GM21723 (cell line): ENCODE data around the gene AASS.
A peak's percentile ranks its signal among the peaks of the same experiment; 100 is the strongest.

Experiments
- ATAC-seq: cut with Tn5 transposase; IDR thresholded peaks from one replicate; pipeline ENCODE4 v1.9.1; 2021; ENCODE audit warnings: mild to moderate bottlenecking, moderate library complexity; ENCODE audit not compliant: unreplicated experiment

Gene AASS

DNA sequence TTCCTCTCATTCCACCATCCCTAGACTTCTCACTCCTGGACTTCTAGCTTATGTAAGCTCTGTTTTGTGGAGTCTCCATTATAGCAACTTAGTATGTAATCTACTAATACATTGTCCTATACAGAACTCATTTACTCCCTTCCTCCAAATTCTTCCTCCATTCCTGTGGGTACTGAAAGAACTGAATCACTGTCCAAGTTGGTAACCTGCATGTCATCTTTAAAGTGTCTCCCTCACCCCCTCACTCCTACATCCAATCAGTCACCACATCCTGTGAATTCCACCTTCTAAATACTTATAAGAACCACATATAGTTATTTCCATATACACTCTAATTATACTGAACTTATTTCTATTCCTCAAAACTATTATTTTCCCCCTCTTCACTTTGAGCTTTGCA is 20.3 kb downstream of the AASS start:
- no peak for ATAC-seq

DNA sequence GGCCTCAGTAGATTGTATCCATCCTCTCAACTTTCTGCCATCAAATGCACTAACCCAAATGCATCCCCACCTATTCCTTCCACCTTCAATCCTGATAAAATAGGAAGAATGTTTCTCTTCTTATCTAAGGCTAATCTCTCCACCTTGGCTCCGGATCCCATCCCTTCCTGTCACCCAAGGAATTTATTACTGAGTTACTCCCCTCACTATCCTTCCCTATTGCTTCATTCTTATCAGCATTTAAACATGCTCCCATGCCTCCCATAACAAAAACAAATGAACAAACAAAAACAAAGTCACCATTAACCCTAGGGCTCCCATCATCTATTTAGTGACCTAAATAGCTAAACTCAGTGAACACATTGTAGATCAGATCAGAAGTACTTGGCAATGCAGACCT is 25.3 kb downstream of the AASS start:
- no peak for ATAC-seq

DNA sequence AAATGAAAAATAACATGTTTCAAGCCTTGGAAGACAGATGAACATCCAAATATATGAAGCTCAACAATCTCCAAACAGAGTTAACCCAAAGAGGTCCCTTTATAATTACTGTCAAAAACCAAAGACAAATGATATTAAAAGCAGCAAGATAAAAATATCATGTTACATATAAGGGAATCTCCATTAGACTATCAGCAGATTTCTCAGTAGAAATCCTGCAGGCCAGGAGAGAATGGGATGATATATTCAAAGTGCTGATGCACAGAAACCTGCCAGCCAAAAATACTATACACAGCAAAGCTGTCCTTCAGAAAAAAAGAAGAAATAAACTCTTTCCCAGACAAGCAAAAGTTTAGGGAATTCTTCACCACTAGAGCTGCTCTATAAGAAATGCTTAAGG is 41.0 kb downstream of the AASS start:
- ATAC-seq = no peak

DNA sequence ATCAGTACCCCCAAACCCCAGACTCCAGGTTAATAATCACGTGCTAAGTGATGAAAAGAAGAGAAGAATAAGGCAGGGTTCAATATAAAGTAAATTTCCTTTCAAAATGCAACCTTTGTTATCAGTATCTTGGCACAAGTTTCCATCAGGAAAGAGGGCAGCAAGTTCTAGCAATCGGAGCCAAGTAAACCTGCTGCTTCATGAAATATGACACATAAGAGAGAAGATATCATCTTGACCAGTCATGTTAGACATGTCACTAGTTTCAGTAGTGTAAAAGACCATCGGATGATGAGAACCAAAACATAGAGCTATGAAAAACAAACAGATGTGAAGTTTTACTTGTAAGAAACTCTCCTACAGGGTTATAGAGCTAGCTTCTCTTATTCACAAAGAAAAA is 44.0 kb downstream of the AASS start:
- ATAC-seq = no peak

DNA sequence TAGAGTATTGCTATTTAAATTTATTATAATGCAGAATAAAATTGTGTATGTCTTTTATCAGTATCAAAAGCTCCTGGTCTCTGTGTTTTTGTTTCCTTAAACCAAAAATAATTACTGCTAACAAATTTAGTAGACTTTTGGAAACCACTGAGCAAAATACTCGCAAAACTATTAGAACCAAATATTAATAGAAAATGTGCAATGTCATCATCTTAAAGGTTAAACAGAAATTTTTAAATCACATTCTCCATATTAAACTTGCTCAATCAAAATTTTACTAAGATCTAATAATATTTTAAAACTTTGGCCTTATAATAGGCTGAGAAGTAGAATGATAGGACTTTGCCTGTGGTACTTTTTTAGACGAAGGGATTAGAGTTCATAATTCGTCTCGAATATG is 48.4 kb downstream of the AASS start:
- no peak for ATAC-seq

DNA sequence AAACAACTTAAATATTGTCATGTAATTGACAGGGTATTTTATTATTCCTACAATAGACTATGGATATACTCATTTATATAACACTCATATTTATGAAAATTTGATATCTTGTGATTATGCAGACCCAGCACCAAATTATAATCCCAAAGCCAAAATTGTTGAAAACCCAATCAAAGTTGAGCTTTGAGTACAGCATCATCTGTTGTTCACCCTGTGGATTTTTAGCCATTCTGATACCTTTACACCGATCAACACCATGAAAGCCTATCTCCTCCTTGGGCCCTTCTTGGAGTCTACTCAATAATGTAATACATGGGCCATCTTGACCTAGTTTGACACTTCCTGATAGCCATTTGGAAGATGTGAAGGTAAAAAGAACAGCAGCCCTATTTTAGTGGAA is 49.5 kb downstream of the AASS start:
- no peak for ATAC-seq

DNA sequence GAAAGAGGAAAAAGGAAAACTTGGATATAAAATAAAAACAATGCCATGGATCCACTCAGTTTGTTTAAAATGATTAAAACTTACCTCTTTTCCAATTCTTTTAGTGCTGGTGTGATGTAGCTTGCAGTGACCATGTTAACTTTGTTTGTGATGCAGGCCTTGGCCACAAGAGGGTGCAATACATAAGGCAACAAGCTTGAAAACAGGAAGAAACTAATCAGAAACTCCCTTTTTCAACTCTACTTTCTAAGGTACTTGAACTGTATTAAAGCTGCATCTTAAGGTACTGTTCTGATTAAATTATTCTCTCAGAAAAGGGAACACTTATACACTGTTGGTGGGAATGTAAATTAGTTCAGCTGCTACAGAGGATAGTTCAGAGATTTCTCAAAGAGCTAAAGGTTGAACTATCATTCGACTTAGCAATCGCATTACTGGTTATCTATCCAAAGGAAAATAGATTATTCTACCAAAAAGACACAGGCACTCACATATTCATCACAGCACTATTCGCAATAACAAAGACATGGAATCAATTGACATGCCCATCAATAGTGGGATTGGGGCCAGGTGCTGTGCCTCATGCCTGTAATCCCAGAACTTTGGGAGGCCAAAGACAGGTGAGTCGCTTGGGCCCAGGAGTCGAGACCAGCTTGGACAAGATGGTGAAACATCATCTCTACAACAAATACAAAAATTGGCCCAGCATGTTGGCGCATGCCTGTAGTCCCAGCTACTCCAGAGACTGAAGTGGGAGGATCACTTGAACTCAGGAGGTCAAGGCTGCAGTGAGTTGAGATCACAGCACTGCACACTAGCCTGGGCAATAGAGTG is 50.9 kb downstream of the AASS start:
- ATAC-seq = peak; percentile 99

DNA sequence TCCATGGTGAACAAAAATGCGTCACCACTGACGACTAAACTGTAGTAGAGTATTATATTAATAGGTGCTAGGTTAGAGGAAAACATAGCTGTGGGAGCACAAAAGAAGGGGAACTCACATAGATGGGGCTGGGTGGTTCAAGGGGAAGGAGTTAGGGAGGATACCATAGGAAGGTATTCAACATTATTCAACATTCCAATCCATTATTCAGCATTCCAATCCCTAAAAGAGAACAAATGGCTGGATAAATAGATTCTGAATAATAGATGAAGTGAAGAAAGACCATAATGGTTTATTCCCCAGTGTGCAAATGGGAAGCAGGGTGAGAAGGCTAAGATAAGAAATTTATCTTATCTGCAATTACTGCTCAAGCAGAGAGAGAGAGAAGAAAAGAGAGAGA is 61.4 kb downstream of the AASS start:
- no peak for ATAC-seq

DNA sequence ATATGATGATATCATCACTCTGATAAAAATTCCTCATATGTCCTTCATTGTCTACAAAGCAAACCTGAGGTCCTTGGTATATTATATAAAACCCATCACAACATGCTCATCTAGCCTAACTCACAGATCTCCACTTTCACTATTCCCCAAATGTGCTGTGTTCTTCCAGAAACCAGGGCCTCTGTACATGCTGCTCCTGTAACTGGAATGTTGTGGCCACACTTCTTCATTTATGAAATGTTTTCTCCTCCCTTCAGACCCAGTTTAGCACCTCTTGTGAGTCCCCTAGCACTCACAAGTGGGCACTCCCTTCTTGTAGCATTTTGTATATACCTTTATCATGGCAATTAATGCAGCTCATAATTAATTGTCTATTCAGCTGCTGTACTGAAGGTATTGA is 61.9 kb downstream of the AASS start:
- no peak for ATAC-seq

DNA sequence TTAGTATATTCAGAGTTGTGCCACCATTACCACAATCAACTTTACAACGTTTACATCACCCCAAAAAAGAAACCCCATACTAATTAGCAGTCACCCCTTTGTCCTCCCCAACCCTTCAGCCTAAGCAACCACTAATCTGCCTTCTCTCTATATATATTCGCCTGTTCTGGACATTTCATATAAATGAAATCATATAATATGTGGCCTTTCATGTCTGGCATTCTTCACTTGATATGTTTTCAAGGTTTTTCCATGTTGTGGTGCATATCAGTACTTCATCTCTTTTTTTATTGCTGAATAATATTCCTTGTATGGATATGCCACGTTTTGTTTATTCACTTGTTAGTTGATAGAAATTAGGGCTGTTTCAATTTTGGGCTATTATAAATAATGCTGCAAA is 70.4 kb downstream of the AASS start:
- no peak for ATAC-seq

DNA sequence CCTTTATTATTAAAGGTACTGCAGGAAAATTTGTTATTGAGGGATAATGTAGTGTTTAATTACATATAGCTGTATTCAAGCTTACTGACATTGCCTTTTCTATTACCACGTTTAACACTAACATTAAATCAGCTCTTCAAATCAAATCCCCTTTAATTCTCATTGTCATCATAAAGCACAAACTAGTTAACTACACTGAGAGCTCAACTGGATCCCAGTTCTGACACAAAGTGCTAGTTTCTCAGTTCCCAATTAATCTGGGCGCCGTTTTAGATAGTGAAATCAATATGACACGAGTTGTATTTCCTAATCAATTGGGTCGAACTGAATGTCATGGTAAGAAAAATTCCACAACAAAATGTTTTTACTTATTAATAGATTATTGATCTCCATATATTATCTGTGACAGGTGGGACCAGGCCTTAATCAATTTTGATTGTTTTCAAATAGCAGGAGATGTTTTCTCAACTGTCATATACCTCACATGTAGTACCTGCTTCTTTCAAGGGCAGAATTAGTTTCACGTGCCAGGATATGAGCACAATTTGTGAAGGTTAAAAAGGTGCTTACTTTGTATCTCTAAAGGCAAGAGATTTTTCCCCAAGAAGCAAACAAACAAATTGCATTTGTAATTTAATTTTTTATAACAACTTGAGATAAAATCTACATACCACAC is 71.0 kb downstream of the AASS start:
- ATAC-seq = no peak

DNA sequence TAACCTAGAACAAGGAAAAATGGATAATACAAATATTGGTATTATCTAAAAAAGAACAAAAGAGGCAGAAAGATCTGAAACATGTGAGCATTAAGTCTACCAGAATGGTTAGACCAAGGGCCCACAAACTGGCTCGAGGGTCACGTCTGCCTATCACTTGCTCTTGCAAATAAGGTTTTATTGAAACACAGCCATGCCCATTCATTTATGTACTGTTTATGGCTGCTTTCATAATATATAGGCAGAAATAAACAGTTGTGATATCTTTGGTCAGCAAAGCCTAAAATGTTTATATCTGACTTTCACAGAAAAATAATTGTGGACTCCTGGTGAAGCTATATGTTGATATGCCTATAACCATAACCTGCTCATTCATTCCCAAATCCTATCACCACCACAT is 71.8 kb downstream of the AASS start:
- no peak for ATAC-seq

DNA sequence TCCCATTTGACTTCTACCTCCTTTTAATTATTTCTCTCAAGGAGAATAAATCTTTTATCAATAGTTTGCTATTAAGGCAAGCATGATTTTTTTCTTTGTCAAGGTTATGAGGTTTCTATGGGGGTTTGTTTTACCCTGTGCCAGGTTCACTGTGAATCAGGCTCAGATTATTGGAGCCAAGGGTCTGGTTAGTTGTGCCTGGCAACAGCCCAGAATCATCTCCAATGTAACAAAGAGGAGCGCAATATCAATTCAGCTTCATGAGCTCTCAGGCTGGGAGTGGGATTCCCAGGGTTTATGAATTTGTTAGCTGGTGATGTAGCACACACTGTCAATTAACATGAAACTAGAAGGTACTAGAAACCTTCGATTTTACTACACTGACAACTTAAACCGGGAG is 73.2 kb downstream of the AASS start:
- ATAC-seq = no peak

DNA sequence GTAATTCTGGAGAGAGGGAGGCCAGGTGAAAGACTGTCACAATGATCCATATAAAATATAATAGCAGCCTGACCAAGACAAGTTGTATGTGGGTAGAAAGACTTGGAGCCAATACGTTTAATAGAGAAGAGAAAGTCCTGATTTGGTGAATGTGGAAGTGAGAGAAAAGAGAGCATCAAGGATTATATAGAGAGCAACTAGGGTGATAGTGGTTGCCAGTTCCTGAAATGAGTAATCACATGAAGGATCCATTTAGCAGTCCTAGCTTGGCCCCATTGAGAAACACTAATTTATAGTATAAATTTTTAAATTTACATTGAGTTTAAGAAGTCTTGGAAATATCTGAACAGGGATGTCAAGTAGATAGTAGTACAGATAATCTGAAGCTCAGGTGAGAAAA is 74.0 kb downstream of the AASS start:
- no peak for ATAC-seq

DNA sequence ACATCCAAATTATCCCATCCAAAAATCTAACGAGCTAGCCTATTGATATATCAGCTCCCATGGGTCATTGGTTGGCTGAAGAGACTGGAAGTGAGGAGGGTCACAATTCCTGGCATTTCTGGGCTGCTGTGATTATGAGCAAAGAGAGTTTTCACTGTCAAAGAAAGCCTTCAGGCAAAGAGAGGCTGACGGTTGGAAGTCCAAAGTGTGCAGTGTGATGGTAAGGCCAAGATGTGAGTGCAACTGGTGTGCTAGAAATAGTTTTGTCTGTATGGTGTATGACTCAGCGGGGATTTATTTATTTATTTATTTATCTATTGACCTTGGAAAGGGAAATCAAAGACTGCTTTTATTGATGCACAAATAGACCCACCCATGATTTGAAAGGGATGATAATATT is 75.0 kb downstream of the AASS start:
- no peak for ATAC-seq

DNA sequence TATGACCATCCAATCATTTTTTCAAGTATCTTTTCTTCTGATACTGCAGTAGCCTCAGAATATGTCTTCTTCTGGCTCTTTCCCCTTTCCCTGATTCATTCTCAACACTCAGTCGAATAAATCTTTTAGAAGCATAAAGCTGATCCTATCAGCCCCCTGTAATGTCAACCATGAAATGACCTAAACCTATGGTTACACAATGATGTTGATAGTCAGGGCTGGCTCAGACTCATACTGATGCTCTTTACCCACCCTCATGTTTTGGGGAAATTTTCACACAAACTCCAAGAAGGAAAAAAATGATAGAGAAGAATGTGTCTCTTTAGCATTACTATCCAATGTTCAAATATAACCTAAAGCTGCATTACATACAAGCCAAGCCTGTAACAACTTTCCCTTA is 76.0 kb downstream of the AASS start:
- no peak for ATAC-seq

DNA sequence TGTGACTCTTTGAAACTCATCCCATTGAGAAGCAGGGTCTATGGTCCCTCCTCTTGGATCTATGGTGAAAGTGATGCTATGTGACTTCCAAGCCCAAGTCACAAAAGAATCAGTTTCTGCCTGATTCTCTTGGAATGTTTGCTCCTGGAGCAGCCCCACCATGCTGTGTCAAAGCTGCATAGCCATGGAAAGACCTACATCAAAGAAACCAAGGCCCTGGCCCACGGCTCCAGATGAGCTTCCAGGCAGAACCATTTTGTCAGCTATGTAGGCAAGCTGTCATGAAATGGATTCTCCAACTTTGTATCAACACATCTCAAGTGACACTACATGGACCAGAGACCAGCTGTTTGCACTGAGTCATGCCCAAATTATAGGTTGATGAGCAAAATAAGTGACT is 77.0 kb downstream of the AASS start:
- ATAC-seq = no peak

DNA sequence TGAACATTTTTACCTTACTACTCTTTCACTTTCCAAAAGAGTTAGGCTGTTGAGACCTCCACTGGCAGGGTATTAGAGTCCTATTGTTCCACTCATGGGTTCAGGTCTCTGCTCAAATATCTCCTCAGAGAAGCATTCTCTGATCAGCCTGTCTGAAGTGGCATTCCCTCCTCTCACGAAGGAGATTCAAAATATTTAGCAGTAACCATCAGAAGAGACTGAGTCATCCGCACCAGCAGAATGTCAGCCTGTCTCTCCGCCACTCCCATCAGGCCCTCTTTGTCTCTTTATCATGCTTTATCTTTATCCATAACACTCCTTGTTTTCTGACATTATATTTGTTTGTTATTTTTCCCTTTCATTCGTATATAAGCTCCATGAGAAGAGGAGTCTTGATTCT is 79.1 kb downstream of the AASS start:
- ATAC-seq = no peak

DNA sequence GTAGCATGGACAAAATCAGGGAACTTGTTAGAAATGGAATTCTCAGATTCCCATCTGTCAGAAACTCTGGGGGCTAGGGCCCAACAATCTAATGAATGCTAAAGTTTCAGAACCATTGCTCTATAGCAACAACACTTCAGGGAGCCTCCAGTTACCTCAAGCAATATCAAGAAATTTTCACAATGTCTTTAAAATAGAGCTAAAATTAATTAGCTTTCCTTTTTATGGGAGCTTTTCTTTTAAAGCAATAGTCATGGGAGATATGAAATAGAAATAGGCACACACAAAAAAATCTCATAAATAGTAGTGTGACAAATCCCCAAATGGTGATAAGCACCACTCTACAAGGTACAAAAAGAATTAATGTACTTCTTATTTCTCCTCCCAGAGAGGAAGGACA is 80.9 kb downstream of the AASS start:
- ATAC-seq = no peak

DNA sequence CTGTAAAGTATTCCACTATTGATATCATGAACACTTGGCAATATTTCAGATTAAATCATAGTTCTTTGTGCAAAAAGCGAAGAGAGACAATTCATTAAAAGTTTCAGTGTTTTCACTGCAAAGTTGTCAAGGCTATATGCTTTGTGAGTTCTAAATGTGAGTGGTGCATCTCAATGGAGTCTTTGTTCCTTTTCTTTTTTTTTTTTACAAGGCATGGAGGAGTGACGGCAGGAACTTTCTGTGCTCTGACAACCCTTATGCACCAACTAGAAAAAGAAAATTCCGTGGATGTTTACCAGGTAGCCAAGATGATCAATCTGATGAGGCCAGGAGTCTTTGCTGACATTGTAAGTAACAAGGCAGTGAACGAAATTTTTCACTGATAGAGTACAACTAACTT is 84.5 kb downstream of the AASS start:
- ATAC-seq = no peak

DNA sequence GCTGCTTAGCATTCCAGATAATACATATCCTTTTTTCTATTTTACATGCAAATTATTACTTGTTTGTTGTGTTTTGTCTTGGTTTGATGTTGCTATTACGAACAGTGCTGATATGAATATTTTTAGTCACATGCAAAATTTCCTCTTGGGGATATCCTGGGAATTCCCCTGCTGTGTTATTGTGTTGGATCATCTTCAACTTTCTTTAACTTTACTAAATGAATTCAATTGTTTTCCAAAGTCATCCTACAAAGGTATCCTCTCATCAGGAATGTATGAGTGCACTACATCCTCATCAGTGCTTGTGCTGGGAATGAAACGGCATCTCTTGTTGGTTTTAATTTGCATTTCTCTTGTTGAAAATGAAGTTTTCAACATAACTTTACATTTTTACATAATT is 87.1 kb downstream of the AASS start:
- ATAC-seq = no peak

DNA sequence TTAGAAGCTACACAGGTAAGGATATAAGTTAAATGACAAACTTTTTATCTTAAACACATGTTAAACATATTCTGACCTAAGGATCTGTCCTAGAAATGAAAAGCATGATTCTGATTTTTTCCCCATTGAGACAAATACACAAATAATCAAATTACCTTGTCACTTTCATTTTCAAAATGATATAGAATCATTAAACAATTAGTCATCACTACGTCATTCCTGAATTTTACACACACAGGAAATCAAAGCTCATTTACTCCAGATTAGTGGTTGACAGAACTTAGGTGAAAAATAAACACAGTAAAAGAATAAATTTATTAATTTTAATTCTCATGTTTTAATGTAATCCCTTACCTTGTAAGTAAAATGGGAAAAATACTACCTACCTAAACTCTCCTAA is 89.0 kb downstream of the AASS start:
- no peak for ATAC-seq

DNA sequence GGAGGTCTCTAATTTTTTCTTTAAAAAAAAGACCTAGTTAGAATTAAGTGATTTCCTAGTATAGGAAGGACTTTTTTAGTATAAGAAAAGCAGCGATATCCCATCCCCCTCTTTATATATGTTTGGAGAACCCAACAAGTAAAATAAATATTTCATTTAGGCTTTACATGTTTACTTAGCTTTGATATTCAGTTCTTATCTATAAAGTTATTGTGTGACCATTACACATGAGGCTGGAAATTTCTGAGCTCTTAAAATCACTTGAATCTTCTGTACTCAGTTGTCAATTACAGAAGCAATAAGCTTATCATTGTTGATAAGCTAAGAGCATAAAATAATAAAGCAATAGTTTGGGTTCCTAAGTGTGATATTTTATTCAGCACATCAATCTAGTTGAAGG is 89.7 kb downstream of the AASS start:
- ATAC-seq = no peak
